IMR-90 (cell line): ENCODE results near the gene CYP26B1. TPM values are rescaled to one million over a fixed set of nuclear protein-coding genes. Genes with fewer than 3 reads are reported as not detected.

Experiments used
- ATAC-seq: fragments of 200-7000 bp; cut with Tn5 transposase; 2 replicates; pipeline ENCODE4 v1.9.1; 2020; ENCODE audit warnings: low read depth, mild to moderate bottlenecking, moderate library complexity
- BruUV-seq: library from RNA; stranded (reverse); fragments of 400-500 nt; replicated peaks from 2 replicates; lab custom pipeline; 2021; lab: Mats Ljungman, UMichigan
- CTCF ChIA-PET: fragments of 300-600 bp; formaldehyde crosslinking; extraction: SDS; loops from one replicate; lab custom pipeline; 2021; ENCODE audit warnings: antibody characterized with exemption; lab: Yijun Ruan, JAX
- POLR2A ChIA-PET: fragments of 300-600 bp; sonication (Branson Sonifier 250); formaldehyde crosslinking; loops from one replicate; lab custom pipeline; 2022; ENCODE audit warnings: antibody characterized with exemption; ENCODE audit not compliant: unreplicated experiment; lab: Charles Lee
- DNase-seq: peaks from one replicate; pipeline ENCODE4 v3.0.0; 2013
- H2AFZ ChIP-seq: replicated peaks from 2 replicates; pipeline ENCODE3; 2013; ENCODE audit warnings: low read length, mild to moderate bottlenecking; ENCODE audit not compliant: poor library complexity
- H2AK5ac ChIP-seq: 2 replicates; pipeline ENCODE4 v1.6.1; 2013; ENCODE audit warnings: low read depth, low read length, inconsistent platforms
- H2AK9ac ChIP-seq: replicated peaks from 2 replicates; pipeline ENCODE3; 2013; ENCODE audit warnings: mild to moderate bottlenecking, low read depth, low read length, moderate library complexity; ENCODE audit not compliant: poor library complexity
- H2BK120ac ChIP-seq: 2 replicates; pipeline ENCODE4 v1.6.1; 2013; ENCODE audit warnings: low read depth, low read length, inconsistent platforms
- H2BK15ac ChIP-seq: 3 replicates; pipeline ENCODE4 v1.6.1; 2013; ENCODE audit warnings: low read depth, low read length, inconsistent platforms
- H2BK20ac ChIP-seq: 2 replicates; pipeline ENCODE4 v1.6.1; 2013; ENCODE audit warnings: low read depth, mild to moderate bottlenecking, inconsistent platforms, low read length, moderate library complexity
- H2BK5ac ChIP-seq: 2 replicates; pipeline ENCODE4 v1.6.1; 2013; ENCODE audit warnings: mild to moderate bottlenecking, low read depth, low read length, inconsistent platforms; ENCODE audit not compliant: poor library complexity, severe bottlenecking
- H3K14ac ChIP-seq: replicated peaks from 2 replicates; pipeline ENCODE4 v1.6.1; 2013; ENCODE audit warnings: low read depth, low read length, inconsistent platforms
- H3K18ac ChIP-seq: 2 replicates; pipeline ENCODE4 v1.6.1; 2013; ENCODE audit warnings: low read depth, low read length, control low read depth
- H3K23ac ChIP-seq: 2 replicates; pipeline ENCODE4 v1.6.1; 2013; ENCODE audit warnings: low read depth, low read length, inconsistent platforms
- H3K27ac ChIP-seq: 2 replicates; pipeline ENCODE4 v1.5.1; 2013; ENCODE audit warnings: mild to moderate bottlenecking, control low read depth, low read length; ENCODE audit not compliant: insufficient read depth
- H3K27me3 ChIP-seq: 2 replicates; pipeline ENCODE4 v1.6.1; 2013; ENCODE audit warnings: low read length; ENCODE audit not compliant: control insufficient read depth, insufficient read depth
- H3K36me3 ChIP-seq: 2 replicates; pipeline ENCODE4 v1.6.1; 2013; ENCODE audit warnings: low read length, mixed read lengths; ENCODE audit not compliant: control insufficient read depth, insufficient read depth
- H3K4ac ChIP-seq: 2 replicates; pipeline ENCODE4 v1.6.1; 2013; ENCODE audit warnings: low read depth, low read length, inconsistent platforms
- H3K4me1 ChIP-seq: 2 replicates; pipeline ENCODE4 v1.6.1; 2013; ENCODE audit warnings: low read length, mixed read lengths; ENCODE audit not compliant: control insufficient read depth, insufficient read depth
- H3K4me2 ChIP-seq: 2 replicates; pipeline ENCODE4 v1.6.1; 2013; ENCODE audit warnings: low read depth, mild to moderate bottlenecking, control low read depth, low read length, moderate library complexity
- H3K4me3 ChIP-seq: 2 replicates; pipeline ENCODE4 v1.5.1; 2013; ENCODE audit warnings: low read depth, mild to moderate bottlenecking, control low read depth, low read length, moderate library complexity; ENCODE audit not compliant: insufficient read depth
- H3K56ac ChIP-seq: 2 replicates; pipeline ENCODE4 v1.6.1; 2013; ENCODE audit warnings: low read length, inconsistent platforms; ENCODE audit not compliant: insufficient read depth; ENCODE audit errors: extremely low read depth
- H3K79me1 ChIP-seq, 2 experiments: 2 replicates each; pipeline ENCODE4 v1.6.1; 2013; ENCODE audit warnings: low read length in 2 of 2, inconsistent platforms in 1 of 2, low read depth in 1 of 2
- H3K9ac ChIP-seq: 2 replicates; pipeline ENCODE4 v1.6.1; 2013; ENCODE audit warnings: low read depth, low read length, control low read depth
- H3K9me1 ChIP-seq: 2 replicates; pipeline ENCODE4 v1.6.1; 2013; ENCODE audit warnings: low read length, inconsistent platforms; ENCODE audit not compliant: insufficient read depth
- H3K9me3 ChIP-seq: 2 replicates; pipeline ENCODE4 v1.6.1; 2013; ENCODE audit warnings: low read length; ENCODE audit not compliant: control insufficient read depth, insufficient read depth
- H4K20me1 ChIP-seq: 2 replicates; pipeline ENCODE4 v1.6.1; 2013; ENCODE audit warnings: low read length, inconsistent platforms; ENCODE audit not compliant: insufficient read depth
- H4K5ac ChIP-seq: 2 replicates; pipeline ENCODE4 v1.6.1; 2013; ENCODE audit warnings: mild to moderate bottlenecking, low read depth, low read length, control low read depth
- H4K8ac ChIP-seq, 2 experiments: 2 replicates each; pipeline ENCODE4 v1.6.1; 2013; ENCODE audit warnings: low read depth in 2 of 2, low read length in 2 of 2, control low read depth in 1 of 2, inconsistent platforms in 1 of 2
- H4K91ac ChIP-seq: 2 replicates; pipeline ENCODE4 v1.6.1; 2013; ENCODE audit warnings: low read depth, low read length, inconsistent platforms; ENCODE audit not compliant: insufficient read depth
- CEBPB ChIP-seq: IDR thresholded peaks from 2 replicates; pipeline ENCODE4 v1.6.1; 2012; ENCODE audit warnings: low read depth, low read length, improper control_type of control experiment
- WGBS, 2 experiments: methylation state at CpG; one replicate each; pipeline versions ENCODE4 v1.1.5 to v1.1.7; 2013; ENCODE audit warnings: missing lambda C conversion rate in 2 of 2; ENCODE audit not compliant: insufficient read length in 1 of 2; ENCODE audit errors: extremely low coverage in 2 of 2; 5-methylcytosine and 5-hydroxymethylcytosine counted together
- dilution Hi-C: fragments of 300-500 bp; cut with HindIII; formaldehyde crosslinking; loops from one replicate; pipeline ENCODE4 v1.14.3; 2018; ENCODE audit warnings: low sequenced_read_pairs; ENCODE audit not compliant: unreplicated experiment
- in situ Hi-C: fragments of 300-500 bp; cut with MboI; formaldehyde crosslinking; loops from 3 replicates; pipeline ENCODE4 v1.14.3; 2019; ENCODE audit warnings: low sequenced_read_pairs, inconsistent platforms, mixed read lengths
- intact Hi-C: fragments of 100-400 bp; cut with micrococcal nuclease; formaldehyde crosslinking; loops from 2 replicates; pipeline ENCODE4 v1.10.0; 2022
- polyA plus RNA-seq, 3 experiments: library from polyadenylated mRNA; depleted of rRNA; stranded (reverse); fragments of >200 nt; gene quantifications; 2 replicates each; pipeline ENCODE4 v1.2.3, GENCODE V29; 2012; ENCODE audit warnings: low replicate concordance in 1 of 3
- total RNA-seq: library from RNA; depleted of rRNA; stranded (reverse); fragments of >200 nt; gene quantifications from 2 replicates; pipeline ENCODE4 v1.2.3, GENCODE V29; 2012

The CYP26B1 gene
- total and polyA plus RNA-seq, 2 of the 4 experiments (the other 2 are of a cell fraction), result 0.02 TPM; not detected in 1

GRCh38 chr2:72134997-72135800 lies 12.5 kb downstream of the CYP26B1 start:
- intact Hi-C loops (loop anchor here (5.0 kb wide), 2 partner anchors 523 to 588 kb away; no protein-coding TSS in a partner anchor), dilution Hi-C loops (no loop called here), in situ Hi-C loops (no loop called here)
- Histone ChIP-seq H3K4me2 (no peak overlapping the region), H3K14ac (no peak overlapping the region), H4K5ac (no peak overlapping the region), H3K36me3 (no peaks in the 10 kb centered on the region), H4K8ac (no peak overlapping the region), H3K9me1 (no peaks in the 10 kb centered on the region), H3K4me1 (0 out of 2 replicates have a peak, but pooled peaks cover 1% of the 10 kb centered on the region), H3K79me1 (no peaks in the 10 kb centered on the region), H3K9ac (no peak overlapping the region), H3K4ac (no peak overlapping the region), H2BK120ac (no peak overlapping the region), H2BK20ac (no peak overlapping the region), H2AFZ (no peak overlapping the region), H3K18ac (no peak overlapping the region), H4K91ac (no peak overlapping the region), H3K4me3 (no peak overlapping the region), H3K27ac (no peak overlapping the region), H2BK15ac (no peak overlapping the region), H3K9me3 (no peaks in the 10 kb centered on the region), H3K27me3 (peaks cover 27% of the 10 kb centered on the region), H2BK5ac (no peak overlapping the region), H2AK5ac (no peak overlapping the region), H3K23ac (no peak overlapping the region), H2AK9ac (no peak overlapping the region), H3K56ac (no peak overlapping the region), H4K20me1 (no peaks in the 10 kb centered on the region)
- 79% methylated on average over 10 of the region's 19 CpGs; no CpG with 5 or more reads in 1 of the 2 experiments for WGBS, 2 experiments
- POLR2A ChIA-PET, result no interaction called here
- no peak for TF ChIP-seq CEBPB
- no peak for ATAC-seq
- CTCF ChIA-PET, result no interaction called here
- no TSS peak for BruUV-seq
- no peak for DNase-seq
